Adrenal gland (tissue), 12 donors: ENCODE measurements around the gene GABARAP. TPM values are rescaled to one million over a fixed set of nuclear protein-coding genes. Genes with fewer than 3 reads are reported as not detected.

Source experiments
- DNase-seq, 7 donors: peaks; one replicate each; pipeline ENCODE4 v3.0.0-alpha.2; 2019 to 2020
- H3K27ac ChIP-seq, 5 donors: fragments of 200-600 bp; sonication (generic) in 4 of 5; 1 replicate in 3 of 5; 2 replicates in 2 of 5; pipeline versions ENCODE4 v1.5.1 to v1.8.0; 2016 to 2020; ENCODE audit warnings: mild to moderate bottlenecking in 1 of 5
- H3K27me3 ChIP-seq: fragments of 200-600 bp; 2 replicates; pipeline ENCODE4 v1.8.0; 2021
- H3K36me3 ChIP-seq, 2 donors: fragments of 200-600 bp; replicated peaks in 1 of 2; 1 replicate in 1 of 2; 2 replicates in 1 of 2; pipeline versions ENCODE4 v1.5.1 to v1.8.0; 2018 to 2022
- H3K4me1 ChIP-seq, 2 donors: fragments of 200-600 bp; replicated peaks in 1 of 2; 1 replicate in 1 of 2; 2 replicates in 1 of 2; pipeline versions ENCODE4 v1.5.1 to v1.8.0; 2018 to 2021
- H3K4me3 ChIP-seq, 4 donors: fragments of 200-600 bp; sonication (generic) in 3 of 4; one replicate each; pipeline ENCODE4 v1.5.1; 2016 to 2018
- H3K9me3 ChIP-seq, 3 donors: fragments of 200-600 bp; sonication (generic) in 1 of 3; replicated peaks in 1 of 3; 1 replicate in 2 of 3; 2 replicates in 1 of 3; pipeline versions ENCODE4 v1.5.1 to v1.8.0; 2016 to 2021
- CTCF ChIP-seq, 6 experiments: fragments of 450-650 bp in 4 of 6; fragments of 200-600 bp in 2 of 6; sonication (generic) in 1 of 6; IDR thresholded peaks; 1 replicate in 5 of 6; 2 replicates in 1 of 6; pipeline versions ENCODE4 v1.5.1 to v1.8.0; 2016 to 2021; ENCODE audit warnings: antibody characterized with exemption in 6 of 6, mild to moderate bottlenecking in 2 of 6, moderate library complexity in 1 of 6
- POLR2A ChIP-seq, 2 donors: fragments of 450-650 bp; IDR thresholded peaks; one replicate each; pipeline ENCODE4 v1.6.1; 2017; ENCODE audit warnings: antibody characterized with exemption in 2 of 2, mild to moderate bottlenecking in 2 of 2, moderate library complexity in 1 of 2
- WGBS, 4 donors: extraction: QIAGEN DNeasy Blood & Tissue Kit in 2 of 4; methylation state at CpG; one replicate each; pipeline versions ENCODE4 v1.1.5 to v1.1.7; 2013 to 2017; 5-methylcytosine and 5-hydroxymethylcytosine counted together
- intact Hi-C, 2 donors: fragments of 100-400 bp; cut with DNase I; formaldehyde crosslinking; loops; one replicate each; pipeline versions ENCODE4 v1.14.1 to v1.15.0; 2022 to 2023
- polyA plus RNA-seq, 3 donors: library from polyadenylated mRNA; stranded (reverse); fragments of 200-250 nt in 2 of 3; fragments of 350-450 nt in 1 of 3; fragmentation: Illumina TruSeq in 1 of 3; extraction: RNeasy Lipid Tissue Mini Kit (QIAGEN cat#74804) in 1 of 3; gene quantifications; one replicate each; pipeline ENCODE4 v1.2.3, GENCODE V29; 2013 to 2014
- total RNA-seq, 9 donors: library from RNA; depleted of rRNA in 4 of 9; stranded (reverse); fragments of >200 nt in 4 of 9; fragments of 120-200 nt in 1 of 9; fragmentation: NEBNext Ultra II Directional in 1 of 9; extraction: Animal tissue kit (Norgen Biotek cat#: 25700) in 1 of 9; gene quantifications; one replicate each; pipeline versions ENCODE4 v1.1.0 to v1.2.4, GENCODE V29; 2013 to 2023
- donor health status: healthy with polysubstance abuse.
- donor health status: Bipolar disorder and iron deficiency.
- donor health status: DM: yes; HTN: yes; CAD: no.
- donor health status: DM: no; HTN: no; CAD: no.
- donor health status: DM: no; HTN: no; CAD: no.
- donor health status: DM: yes; HTN: yes; CAD: no.

The GABARAP gene
- total and polyA plus RNA-seq, 12 donors, result 195 to 1,285 (median 840) TPM

DNA sequence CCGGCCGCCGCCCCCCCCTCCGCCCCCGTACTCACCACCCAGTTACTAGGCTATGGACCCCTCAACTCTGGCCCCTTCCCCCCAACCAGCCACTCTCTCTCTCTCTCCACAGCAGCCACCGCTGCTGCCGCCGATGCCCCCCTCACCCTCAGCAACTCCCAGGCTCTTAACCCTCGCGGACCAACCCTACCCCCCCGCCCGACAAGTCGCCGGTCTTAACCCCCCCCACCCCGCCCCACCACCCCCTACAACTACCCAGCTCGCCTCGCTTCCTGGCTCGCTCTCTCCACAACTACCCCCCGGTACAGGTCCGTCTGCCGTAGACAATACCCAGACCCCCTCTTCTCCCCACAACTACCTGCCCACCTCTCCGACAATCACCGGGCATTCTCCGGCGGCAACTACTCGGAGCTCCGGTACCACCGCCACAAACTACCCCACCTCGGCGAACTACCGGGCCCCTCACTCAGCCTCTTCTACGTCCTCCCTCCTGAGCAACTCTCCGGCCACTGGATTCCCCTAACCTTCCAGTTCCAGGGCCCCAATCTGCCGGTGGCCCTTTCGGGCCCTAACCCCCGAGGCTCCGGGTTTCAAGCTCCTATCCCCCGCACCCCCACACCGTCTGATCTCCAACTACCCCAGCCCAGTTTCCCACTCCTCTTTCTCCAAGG is 3.7 kb downstream of the GABARAP start:
- peak overlapping the region; percentile 87 to 91 (median 90) for H3K27ac ChIP-seq
- H3K4me1 ChIP-seq, result peaks cover 46 to 47% of the 10 kb centered on the region in 2 donors
- intact Hi-C loops, result no loop called here
- 0 to 1% (median 1%) methylated on average over 18 to 39 of the region's 39 CpGs for WGBS, 4 donors
- peak in 6 of 7 donors; percentile 54 to 72 (median 65) for DNase-seq
- H3K27me3 ChIP-seq, result no peaks in the 10 kb centered on the region
- H3K9me3 ChIP-seq, result no peaks in the 10 kb centered on the region
- H3K36me3 ChIP-seq, result peaks cover 0 to 29% of the 10 kb centered on the region in 2 donors
- TF ChIP-seq POLR2A (IDR thresholded peaks at IDR 0.05), result peak in 1 of 2 donors; percentile 2
- no peak for TF ChIP-seq CTCF (IDR thresholded peaks at IDR 0.05)
- peak overlapping the region; percentile 86 to 95 (median 92) for H3K4me3 ChIP-seq

GRCh38 chr17:7237761-7238419 is 4.4 kb downstream of the GABARAP start:
- H3K9me3 ChIP-seq, result no peaks in the 10 kb centered on the region
- intact Hi-C loops, result no loop called here
- DNase-seq, result peak; percentile 86 to 90 (median 89)
- peak overlapping the region in 2 of 4 donors; percentile 92 to 95 for H3K4me3 ChIP-seq
- H3K27me3 ChIP-seq, result no peaks in the 10 kb centered on the region
- peak overlapping the region in 4 of 5 donors; percentile 87 to 91 (median 90) for H3K27ac ChIP-seq
- 1 to 15% (median 1%) methylated on average over 4 to 72 of the region's 73 CpGs; no CpG with 5 or more reads in 1 of the 4 donors for whole genome bisulfite sequencing, 4 donors
- H3K4me1 ChIP-seq, result peaks cover 47 to 53% of the 10 kb centered on the region in 2 donors
- TF ChIP-seq POLR2A (IDR thresholded peaks at IDR 0.05), result no peak
- TF ChIP-seq CTCF (IDR thresholded peaks at IDR 0.05), result no peak
- H3K36me3 ChIP-seq, result peaks cover 0 to 29% of the 10 kb centered on the region in 2 donors

DNA sequence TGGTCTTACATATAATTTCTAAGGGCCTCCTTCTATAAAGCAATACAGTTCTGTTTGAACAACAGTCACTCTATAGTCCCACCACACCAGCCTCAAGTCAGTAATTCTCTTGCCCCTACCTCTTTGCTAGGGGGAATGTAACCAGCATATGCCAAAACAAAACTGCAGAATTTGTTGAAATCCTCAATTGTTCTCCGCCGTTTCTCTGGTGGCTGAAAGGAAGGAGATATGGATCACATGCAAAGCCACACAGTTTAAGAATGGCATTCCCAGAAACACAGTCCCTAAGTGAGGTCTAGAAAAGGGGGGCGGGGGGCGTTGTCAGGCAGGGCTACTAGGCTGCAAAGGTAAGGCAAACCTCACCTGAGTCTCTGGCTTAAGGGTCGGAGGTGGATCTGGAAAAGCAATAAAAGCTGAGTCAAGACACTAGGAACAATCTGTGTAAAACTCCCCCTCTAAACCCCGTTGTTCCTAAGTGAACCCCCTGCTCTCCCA is 4.9 kb downstream of the GABARAP start:
- WGBS, 4 donors, result 23 to 32% (median 24%) methylated on average over 4 to 6 of the region's 6 CpGs
- no peaks in the 10 kb centered on the region for H3K27me3 ChIP-seq
- peaks cover 53 to 58% of the 10 kb centered on the region in 2 donors for H3K4me1 ChIP-seq
- peaks cover 0 to 29% of the 10 kb centered on the region in 2 donors for H3K36me3 ChIP-seq
- H3K4me3 ChIP-seq, result peak overlapping the region in 2 of 4 donors; percentile 92 to 95
- intact Hi-C loops, result no loop called here
- no peaks in the 10 kb centered on the region for H3K9me3 ChIP-seq
- peak in 1 of 7 donors; percentile 64 for DNase-seq
- TF ChIP-seq CTCF (IDR thresholded peaks at IDR 0.05) (no peak), POLR2A (IDR thresholded peaks at IDR 0.05) (no peak)
- peak overlapping the region in 4 of 5 donors; percentile 87 to 91 (median 90) for H3K27ac ChIP-seq

DNA sequence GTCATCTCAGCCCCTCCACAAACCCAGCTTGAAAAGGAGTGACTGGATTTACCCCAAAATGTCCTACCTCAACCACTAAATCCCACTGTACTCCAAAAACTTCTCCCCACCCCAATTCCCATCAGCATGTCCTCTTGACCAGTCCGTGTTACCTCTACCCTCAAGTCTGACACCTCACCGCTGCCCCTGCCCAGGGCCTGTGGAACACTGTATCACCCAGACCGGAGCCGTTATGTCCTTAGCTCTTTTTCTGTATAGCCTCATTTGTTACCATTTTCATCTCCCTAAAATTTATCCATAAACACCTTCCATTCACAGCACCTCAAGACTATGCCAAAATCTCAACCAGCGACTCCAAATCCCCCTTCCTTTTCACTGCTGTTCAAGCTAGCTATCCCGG is 5.4 kb downstream of the GABARAP start:
- TF ChIP-seq CTCF (IDR thresholded peaks at IDR 0.05), result no peak
- no peak for TF ChIP-seq POLR2A (IDR thresholded peaks at IDR 0.05)
- Histone ChIP-seq H3K4me1 (peaks cover 56 to 63% of the 10 kb centered on the region in 2 donors), H3K4me3 (no peak overlapping the region), H3K27me3 (no peaks in the 10 kb centered on the region), H3K36me3 (peaks cover 0 to 29% of the 10 kb centered on the region in 2 donors), H3K27ac (peak overlapping the region in 2 of 5 donors; percentile 91), H3K9me3 (no peaks in the 10 kb centered on the region)
- no peak for DNase-seq
- 71 to 83% (median 78%) methylated on average over 6 of the region's 6 CpGs for WGBS, 4 donors
- intact Hi-C loops, result no loop called here
